Activated effector memory CD4-positive, alpha-beta T cell treated with anti-CD3 and anti-CD28 coated beads, Interleukin-2, amount 50 U/mL, for 16 hours (primary cell): ENCODE data around the gene TTLL10.
A peak's percentile ranks its signal among the peaks of the same experiment; 100 is the strongest.

Experiments
- DNase-seq: peaks from one replicate; pipeline ENCODE4 v3.0.0-alpha.2; 2020

Gene TTLL10

GRCh38 chr1:1223321-1223720 is 49.6 kb downstream of the TTLL10 start:
- DNase-seq, result no peak

- no peak for DNase-seq
Measured at GRCh38 chr1:1223891-1224290, 50.2 kb downstream of the TTLL10 start.

DNA sequence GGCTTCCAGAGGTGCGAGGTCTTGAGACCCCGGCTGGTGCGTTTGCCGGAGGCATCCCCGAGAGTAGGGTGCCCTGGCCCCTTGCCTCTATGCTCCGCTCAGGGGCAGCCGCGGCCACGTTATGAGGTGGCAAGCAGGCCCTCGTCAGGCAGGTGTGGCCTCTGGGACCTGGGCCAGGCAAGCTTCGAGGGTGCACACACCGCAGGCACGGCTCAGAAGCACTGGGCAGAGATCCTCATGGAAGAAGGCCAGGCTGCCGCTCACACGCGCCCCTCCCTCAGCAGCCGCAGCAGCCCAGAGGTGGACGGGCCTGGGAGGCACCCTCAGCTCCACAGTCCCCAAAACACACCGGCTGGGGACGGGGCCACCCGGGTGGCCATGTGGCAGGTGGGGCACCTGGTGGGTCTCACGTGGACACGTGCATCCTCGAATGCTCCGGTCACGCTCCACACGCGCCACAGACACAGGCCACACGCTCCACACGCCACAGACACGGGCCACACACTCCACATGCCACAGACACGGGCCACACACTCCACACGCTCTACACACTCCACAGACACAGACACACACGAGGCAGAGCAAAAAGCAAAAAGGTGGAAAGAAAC is 51.7 kb downstream of the TTLL10 start:
- DNase-seq, result no peak

DNA sequence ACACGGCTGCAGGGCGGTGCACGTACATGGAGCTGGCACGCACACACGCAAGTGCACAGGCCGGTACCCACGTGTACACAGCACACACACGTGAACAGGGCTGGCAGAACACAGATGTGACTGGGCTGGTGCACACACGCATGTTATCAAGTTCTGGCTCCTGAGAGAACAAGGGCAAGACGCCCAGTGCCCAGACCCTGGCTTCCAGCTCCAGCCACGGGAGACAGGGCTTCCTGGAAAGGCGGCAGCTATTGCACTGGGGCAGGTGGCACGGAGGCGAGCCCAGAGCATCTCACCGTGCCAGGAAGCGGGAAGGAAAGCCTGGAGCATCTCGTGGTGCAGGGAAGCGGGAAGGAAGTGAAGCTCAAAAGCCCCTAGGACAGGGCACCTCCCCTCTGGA is 52.2 kb downstream of the TTLL10 start:
- DNase-seq, result no peak

DNA sequence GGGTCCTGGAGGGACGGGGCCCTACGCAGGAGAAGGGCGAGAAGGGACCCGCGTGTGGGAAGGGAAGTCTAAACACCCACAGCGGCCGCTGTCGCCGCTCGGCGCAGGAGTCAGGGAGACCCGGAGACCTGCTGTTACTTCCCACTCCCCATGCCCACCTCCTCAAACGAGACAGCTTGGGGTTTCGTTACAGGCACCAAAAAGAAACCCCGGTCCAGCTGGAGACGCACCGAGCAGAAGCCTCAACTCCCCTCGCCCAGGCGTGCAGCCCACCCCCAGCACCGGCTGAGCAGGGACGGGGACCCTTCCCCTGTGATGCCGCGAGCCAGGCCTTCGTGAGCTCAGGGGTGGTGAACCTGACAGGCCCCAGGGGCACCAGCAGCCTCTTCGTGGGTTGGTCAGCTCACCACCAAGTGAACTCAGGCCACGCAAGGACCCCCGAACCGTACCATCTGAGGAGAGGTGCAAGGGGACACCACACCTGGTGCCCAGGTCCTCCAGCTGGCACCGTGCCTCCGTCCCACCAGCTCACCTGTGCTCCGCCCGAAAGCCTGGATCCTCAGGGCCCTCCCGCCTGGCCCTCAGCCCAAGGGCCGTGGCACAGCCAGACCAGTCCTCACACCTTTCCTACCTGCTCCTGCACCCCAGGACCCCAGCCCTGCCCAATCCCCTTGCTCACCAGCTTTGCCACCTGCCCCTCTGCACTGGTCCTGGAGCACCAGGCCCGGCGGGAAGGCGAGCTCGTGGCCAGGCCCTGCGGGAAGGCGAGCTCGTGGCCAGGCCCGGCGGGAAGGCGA is 53.1 kb downstream of the TTLL10 start:
- no peak for DNase-seq

GRCh38 chr1:1227386-1227785 is 53.7 kb downstream of the TTLL10 start:
- DNase-seq, result no peak

DNA sequence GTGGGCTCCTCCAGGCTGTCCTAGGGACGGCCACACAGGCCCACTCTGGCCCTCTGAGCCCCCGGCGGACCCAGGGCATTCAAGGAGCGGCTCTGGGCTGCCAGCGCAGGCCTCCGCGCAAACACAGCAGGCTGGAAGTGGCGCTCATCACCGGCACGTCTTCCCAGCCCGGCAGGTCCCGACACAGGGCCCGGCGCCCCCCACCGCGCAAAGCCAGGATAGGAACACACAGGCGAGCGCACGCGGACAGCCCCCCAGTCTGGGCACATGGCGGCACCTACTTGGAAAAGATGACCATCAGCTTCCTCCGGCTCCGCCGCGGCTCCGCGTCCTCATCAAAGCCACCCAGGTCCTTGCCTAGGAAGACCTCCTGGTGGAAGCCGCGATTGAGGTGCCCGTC is 54.5 kb downstream of the TTLL10 start:
- no peak for DNase-seq

DNA sequence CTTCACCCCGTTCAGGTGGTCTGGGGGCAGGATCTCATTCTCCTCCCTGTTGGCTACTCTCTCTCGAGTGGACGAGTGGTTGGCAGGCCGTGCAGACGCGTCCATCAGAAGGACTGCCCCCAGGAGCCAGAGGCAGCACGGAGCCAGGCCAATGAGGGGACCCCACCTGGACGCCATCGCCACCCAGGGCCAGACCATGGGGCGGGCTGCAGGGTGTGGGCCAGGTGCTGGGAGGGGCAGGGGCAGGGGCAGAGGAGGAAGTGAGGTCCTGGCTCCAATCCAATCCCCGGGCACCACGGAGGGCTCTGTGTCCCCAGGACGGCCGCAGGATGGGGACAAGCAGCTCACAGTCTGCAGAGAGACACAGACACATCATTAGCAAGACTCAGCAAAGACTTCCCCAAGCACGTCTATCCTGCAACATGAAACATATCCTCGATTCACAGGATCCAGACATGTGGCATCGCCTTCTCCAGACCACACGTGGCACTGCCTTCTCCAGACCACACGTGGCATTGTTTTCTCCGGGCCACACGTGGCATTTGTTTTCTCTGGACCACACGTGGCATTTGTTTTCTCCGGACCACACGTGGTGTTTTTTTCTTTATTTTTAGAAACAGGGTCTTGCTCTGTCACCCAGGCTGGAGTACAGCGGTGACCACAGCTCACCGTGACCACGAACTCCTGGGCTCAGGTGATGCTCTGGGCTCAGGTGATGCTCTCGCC is 55.1 kb downstream of the TTLL10 start:
- no peak for DNase-seq

DNA sequence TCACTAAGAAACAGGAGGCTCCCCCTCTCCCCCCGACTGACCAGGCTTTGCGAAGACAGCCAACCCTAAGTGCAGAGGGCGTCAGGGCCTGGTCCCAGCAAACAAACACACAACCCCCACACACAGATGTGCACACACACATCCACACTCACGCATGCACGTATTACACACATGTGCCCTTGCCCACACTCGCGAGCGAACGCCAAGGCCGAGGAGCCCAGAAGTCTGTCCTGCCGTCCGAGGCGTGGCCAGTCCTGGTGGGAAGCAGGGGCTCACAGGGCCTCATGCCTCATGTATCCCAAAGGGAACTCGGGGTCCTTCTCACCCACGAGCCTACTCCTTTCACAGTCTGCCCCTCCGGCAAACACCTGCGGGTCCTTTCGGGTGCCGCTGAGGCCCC is 56.1 kb downstream of the TTLL10 start:
- no peak for DNase-seq

- peak; percentile 71 for DNase-seq
Measured at GRCh38 chr1:1230656-1231399, 57.1 kb downstream of the TTLL10 start.

- peak; percentile 99 for DNase-seq
Measured at GRCh38 chr1:1231400-1232207, 57.9 kb downstream of the TTLL10 start, which contains the start of gene SDF4. TSS of gene SDF4 (minus strand) at chr1:1232001. CDS start at chr1:1228772, 3,229 bp downstream.

GRCh38 chr1:1232208-1232795 is 58.6 kb downstream of the TTLL10 start, which contains the start of gene B3GALT6:
TSS of gene B3GALT6 (plus strand) at chr1:1232237. CDS start at chr1:1232279, 42 bp downstream.
- DNase-seq, result no peak

GRCh38 chr1:1232796-1233566 is 59.3 kb downstream of the TTLL10 start:
- DNase-seq, result no peak

DNA sequence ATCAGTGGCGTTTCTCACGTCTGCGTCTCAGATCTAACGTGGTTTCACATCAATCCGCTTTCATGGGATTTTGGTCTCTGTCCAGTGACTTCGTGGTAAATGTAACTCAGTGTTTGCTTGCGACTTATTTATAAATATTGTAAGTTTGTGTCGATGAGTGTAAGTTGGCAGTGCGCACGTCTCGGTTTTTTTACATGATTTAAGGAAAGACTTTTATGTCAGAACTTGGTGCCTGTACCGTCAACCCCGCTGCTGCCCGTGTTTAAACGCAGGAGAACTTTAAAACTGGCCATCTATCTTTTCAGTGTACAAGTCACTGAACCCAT is 59.9 kb downstream of the TTLL10 start:
- DNase-seq, result no peak

DNA sequence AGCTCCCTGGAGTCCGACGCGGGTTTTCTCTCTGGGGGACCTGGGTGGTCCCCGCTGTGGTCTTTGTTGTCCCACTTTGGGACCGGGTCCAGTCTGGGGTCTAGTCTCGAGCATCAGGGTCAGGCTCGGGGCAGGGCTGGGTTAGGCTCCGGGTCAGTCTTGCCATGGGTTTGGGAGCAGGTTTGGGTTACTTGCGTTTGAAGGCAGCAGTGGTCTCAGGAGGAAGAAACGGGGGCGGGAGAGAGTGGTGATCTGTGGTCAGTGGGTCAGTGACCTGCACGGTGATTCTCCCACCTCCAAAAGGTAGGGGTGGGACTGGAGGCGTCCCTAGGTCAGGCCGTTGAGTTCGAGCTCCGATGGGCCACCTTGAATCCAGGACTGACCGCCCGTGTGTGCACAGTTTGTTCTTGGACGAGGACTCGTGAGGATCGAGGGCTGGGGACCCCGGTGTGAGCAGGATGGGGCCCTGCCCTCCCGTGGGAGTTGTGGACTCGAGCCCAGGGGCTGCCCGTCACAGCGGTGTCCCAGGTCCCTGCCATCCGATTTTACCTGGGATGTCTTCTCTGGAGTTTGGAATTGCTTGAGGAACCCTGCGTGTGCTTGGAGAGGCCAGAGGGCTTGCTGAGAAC is 60.6 kb downstream of the TTLL10 start:
- DNase-seq, result no peak

DNA sequence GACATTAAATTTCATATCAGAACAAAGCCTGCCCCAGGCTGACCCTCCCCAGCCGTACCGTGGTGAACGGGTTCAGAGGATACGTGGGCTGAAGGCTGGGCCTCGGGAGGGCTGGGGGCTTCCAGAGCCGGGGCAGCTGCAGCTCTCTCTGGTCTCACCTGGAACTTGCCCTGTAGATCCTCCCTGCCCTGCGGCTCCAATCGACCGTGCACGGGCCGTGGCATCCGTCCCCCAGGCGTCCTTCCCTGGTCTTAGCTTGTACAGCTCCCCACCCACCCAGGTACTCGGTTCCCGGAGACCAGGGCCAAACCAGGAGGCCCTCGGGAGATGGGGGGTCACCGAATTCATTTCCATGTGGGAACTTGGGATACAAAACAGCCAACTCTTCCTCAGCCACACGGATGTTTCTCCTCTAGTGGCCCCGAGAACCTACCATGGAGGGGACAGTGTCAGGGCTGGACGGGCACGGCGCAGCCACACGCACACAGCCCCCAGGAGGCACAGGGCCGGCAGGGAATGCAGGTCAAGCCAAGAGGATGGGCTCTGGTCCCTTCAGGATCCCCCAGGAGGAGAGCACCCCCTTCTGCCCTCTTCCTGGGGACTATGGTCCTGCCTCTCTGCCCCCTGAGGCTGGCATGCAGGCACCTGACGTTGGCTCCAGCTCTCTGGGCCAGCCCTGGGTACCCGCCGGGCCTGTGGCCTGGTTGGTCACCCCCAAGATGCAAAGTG is 61.5 kb downstream of the TTLL10 start:
- no peak for DNase-seq

DNA sequence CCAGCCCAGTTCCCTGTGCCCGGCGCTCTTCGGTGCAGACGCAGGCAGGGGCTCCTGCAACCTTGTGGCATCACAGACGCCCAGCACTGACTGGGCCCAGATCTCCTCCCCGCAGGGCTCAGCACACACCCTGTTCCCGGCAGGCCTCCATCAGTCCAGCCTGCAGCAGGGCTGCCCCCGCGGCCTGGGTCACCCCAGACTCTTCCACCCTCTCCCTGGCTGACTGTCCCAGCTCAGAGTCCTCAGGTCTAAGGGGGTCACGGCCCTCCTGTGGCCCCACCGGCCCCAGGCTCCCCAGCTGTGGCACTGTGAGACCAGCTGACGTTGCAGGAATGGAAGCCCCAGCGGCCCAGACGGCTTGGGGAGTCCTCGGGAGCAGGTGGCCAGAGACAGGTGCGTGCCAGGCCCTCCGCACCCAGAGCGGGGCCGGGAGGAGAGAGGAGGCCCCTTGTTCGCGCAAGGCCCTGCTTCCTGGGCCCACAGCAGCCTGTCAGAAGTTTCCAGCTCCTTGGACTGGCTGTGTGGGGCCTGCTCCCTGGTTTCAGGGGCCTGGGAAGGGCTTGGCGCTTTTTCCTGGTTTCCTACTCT is 62.6 kb downstream of the TTLL10 start:
- DNase-seq, result no peak

GRCh38 chr1:1236945-1237873 is 63.5 kb downstream of the TTLL10 start:
- no peak for DNase-seq
